ENCODE results near the gene DOCK9.

Gene DOCK9

GRCh38 chr13:98942997-98943396 lies 34.9 kb downstream of the DOCK9 start:
- Histone ChIP-seq H2AFZ (ENCODE audit: insufficient read depth, low read length, poor library complexity) (no peak overlapping the region), H3K79me2 (ENCODE audit: control insufficient read depth, insufficient read depth, low read length, poor library complexity) (peaks cover 4% of the 10 kb centered on the region), H4K8ac (ENCODE audit: low read depth, low read length) (no peak overlapping the region), H3K23ac (ENCODE audit: low read length) (no peak overlapping the region), H3K27ac (ENCODE audit: low read depth, low read length) (no peak overlapping the region), H3K4ac (ENCODE audit: low read depth, low read length) (no peak overlapping the region), H4K12ac (ENCODE audit: low read depth, low read length) (no peak overlapping the region), H3K27me3 (ENCODE audit: insufficient read depth, low read length) (no peaks in the 10 kb centered on the region), H3K4me2 (ENCODE audit: low read length) (no peak overlapping the region), H3K79me1 (ENCODE audit: low read length) (peaks cover 11% of the 10 kb centered on the region), H3K4me3 (ENCODE audit: low read depth, low read length) (no peak overlapping the region), H2BK120ac (ENCODE audit: insufficient read depth, low read length, poor library complexity) (no peak overlapping the region), H3K36me3 (ENCODE audit: control insufficient read depth in 1 of 2, insufficient read depth in 2 of 2, low read length in 2 of 2) (no peaks in the 10 kb centered on the region), H2AK5ac (ENCODE audit: low read length) (no peak overlapping the region), H3K9me3 (ENCODE audit: insufficient read depth, low read depth, low read length) (peaks cover 2% of the 10 kb centered on the region), H4K91ac (ENCODE audit: low read depth, low read length) (no peak overlapping the region), H2BK5ac (ENCODE audit: low read depth, low read length, poor library complexity) (no peak overlapping the region), H3K4me1 (ENCODE audit: control insufficient read depth in 1 of 2, insufficient read depth in 2 of 2, low read length in 2 of 2) (peaks cover 14 to 18% of the 10 kb centered on the region in 2 experiments), H3K9ac (ENCODE audit: low read length) (no peak overlapping the region), H3K14ac (ENCODE audit: low read length) (no peak overlapping the region), H3K18ac (ENCODE audit: low read length) (no peak overlapping the region), H2BK12ac (ENCODE audit: low read length) (no peak overlapping the region)
- no peak for DNase-seq
- WGBS (ENCODE audit: extremely low coverage, insufficient coverage, insufficient read length): no CpG with 5 or more reads among the region's 3 CpGs

- Histone ChIP-seq H4K12ac (ENCODE audit: low read depth, low read length) (no peak overlapping the region), H3K79me2 (ENCODE audit: control insufficient read depth, insufficient read depth, low read length, poor library complexity) (peaks cover 4% of the 10 kb centered on the region), H3K4me3 (ENCODE audit: low read depth, low read length) (no peak overlapping the region), H3K27me3 (ENCODE audit: insufficient read depth, low read length) (no peaks in the 10 kb centered on the region), H3K18ac (ENCODE audit: low read length) (no peak overlapping the region), H2BK12ac (ENCODE audit: low read length) (no peak overlapping the region), H2BK5ac (ENCODE audit: low read depth, low read length, poor library complexity) (no peak overlapping the region), H3K79me1 (ENCODE audit: low read length) (peaks cover 11% of the 10 kb centered on the region), H2AK5ac (ENCODE audit: low read length) (no peak overlapping the region), H3K4me2 (ENCODE audit: low read length) (no peak overlapping the region), H3K14ac (ENCODE audit: low read length) (no peak overlapping the region), H3K4me1 (ENCODE audit: control insufficient read depth in 1 of 2, insufficient read depth in 2 of 2, low read length in 2 of 2) (peaks cover 14 to 18% of the 10 kb centered on the region in 2 experiments), H3K23ac (ENCODE audit: low read length) (no peak overlapping the region), H2AFZ (ENCODE audit: insufficient read depth, low read length, poor library complexity) (no peak overlapping the region), H4K91ac (ENCODE audit: low read depth, low read length) (no peak overlapping the region), H3K9me3 (ENCODE audit: insufficient read depth, low read depth, low read length) (peaks cover 2% of the 10 kb centered on the region), H4K8ac (ENCODE audit: low read depth, low read length) (no peak overlapping the region), H3K27ac (ENCODE audit: low read depth, low read length) (no peak overlapping the region), H3K9ac (ENCODE audit: low read length) (no peak overlapping the region), H3K4ac (ENCODE audit: low read depth, low read length) (no peak overlapping the region), H2BK120ac (ENCODE audit: insufficient read depth, low read length, poor library complexity) (no peak overlapping the region), H3K36me3 (ENCODE audit: control insufficient read depth in 1 of 2, insufficient read depth in 2 of 2, low read length in 2 of 2) (no peaks in the 10 kb centered on the region)
- DNase-seq: no peak
- WGBS (ENCODE audit: extremely low coverage, insufficient coverage, insufficient read length): no CpG with 5 or more reads among the region's 7 CpGs
These were observed 35.4 kb downstream of the DOCK9 start for GRCh38 chr13:98942485-98942884.

- H3K27me3 ChIP-seq (ENCODE audit: insufficient read depth, low read length): no peaks in the 10 kb centered on the region
- no peak overlapping the region for H2AK5ac ChIP-seq (ENCODE audit: low read length)
- H3K4me1 ChIP-seq (ENCODE audit: control insufficient read depth in 1 of 2, insufficient read depth in 2 of 2, low read length in 2 of 2): peaks cover 11 to 14% of the 10 kb centered on the region in 2 experiments
- no peak overlapping the region for H4K91ac ChIP-seq (ENCODE audit: low read depth, low read length)
- no peak overlapping the region for H3K4me3 ChIP-seq (ENCODE audit: low read depth, low read length)
- no peak overlapping the region for H3K27ac ChIP-seq (ENCODE audit: low read depth, low read length)
- H3K4ac ChIP-seq (ENCODE audit: low read depth, low read length): no peak overlapping the region
- peaks cover 2% of the 10 kb centered on the region for H3K79me2 ChIP-seq (ENCODE audit: control insufficient read depth, insufficient read depth, low read length, poor library complexity)
- DNase-seq: no peak
- no peak overlapping the region for H4K8ac ChIP-seq (ENCODE audit: low read depth, low read length)
- no peak overlapping the region for H3K14ac ChIP-seq (ENCODE audit: low read length)
- no CpG with 5 or more reads among the region's 4 CpGs for WGBS (ENCODE audit: extremely low coverage, insufficient coverage, insufficient read length)
- peaks cover 7% of the 10 kb centered on the region for H3K79me1 ChIP-seq (ENCODE audit: low read length)
- H3K9ac ChIP-seq (ENCODE audit: low read length): no peak overlapping the region
- no peak overlapping the region for H4K12ac ChIP-seq (ENCODE audit: low read depth, low read length)
- H3K23ac ChIP-seq (ENCODE audit: low read length): no peak overlapping the region
- H3K9me3 ChIP-seq (ENCODE audit: insufficient read depth, low read depth, low read length): peaks cover 2% of the 10 kb centered on the region
- H2BK5ac ChIP-seq (ENCODE audit: low read depth, low read length, poor library complexity): no peak overlapping the region
- H2BK120ac ChIP-seq (ENCODE audit: insufficient read depth, low read length, poor library complexity): no peak overlapping the region
- no peak overlapping the region for H3K18ac ChIP-seq (ENCODE audit: low read length)
- H2AFZ ChIP-seq (ENCODE audit: insufficient read depth, low read length, poor library complexity): no peak overlapping the region
- no peak overlapping the region for H2BK12ac ChIP-seq (ENCODE audit: low read length)
- H3K36me3 ChIP-seq (ENCODE audit: control insufficient read depth in 1 of 2, insufficient read depth in 2 of 2, low read length in 2 of 2): no peaks in the 10 kb centered on the region
- no peak overlapping the region for H3K4me2 ChIP-seq (ENCODE audit: low read length)
These were observed 36.3 kb downstream of the DOCK9 start for GRCh38 chr13:98941536-98941935.

- no peak overlapping the region for H3K14ac ChIP-seq (ENCODE audit: low read length)
- no peak overlapping the region for H3K27ac ChIP-seq (ENCODE audit: low read depth, low read length)
- no peak overlapping the region for H3K9ac ChIP-seq (ENCODE audit: low read length)
- no peak overlapping the region for H2BK12ac ChIP-seq (ENCODE audit: low read length)
- H3K79me1 ChIP-seq (ENCODE audit: low read length): peaks cover 3% of the 10 kb centered on the region
- no peak overlapping the region for H3K4me3 ChIP-seq (ENCODE audit: low read depth, low read length)
- H2BK5ac ChIP-seq (ENCODE audit: low read depth, low read length, poor library complexity): no peak overlapping the region
- peaks cover 2% of the 10 kb centered on the region for H3K9me3 ChIP-seq (ENCODE audit: insufficient read depth, low read depth, low read length)
- H3K4me1 ChIP-seq (ENCODE audit: control insufficient read depth in 1 of 2, insufficient read depth in 2 of 2, low read length in 2 of 2): peaks cover 9 to 10% of the 10 kb centered on the region in 2 experiments
- no peak overlapping the region for H3K18ac ChIP-seq (ENCODE audit: low read length)
- no peak overlapping the region for H4K8ac ChIP-seq (ENCODE audit: low read depth, low read length)
- no peak overlapping the region for H4K12ac ChIP-seq (ENCODE audit: low read depth, low read length)
- H3K4ac ChIP-seq (ENCODE audit: low read depth, low read length): no peak overlapping the region
- no peaks in the 10 kb centered on the region for H3K27me3 ChIP-seq (ENCODE audit: insufficient read depth, low read length)
- no peak overlapping the region for H2AFZ ChIP-seq (ENCODE audit: insufficient read depth, low read length, poor library complexity)
- H3K36me3 ChIP-seq (ENCODE audit: control insufficient read depth in 1 of 2, insufficient read depth in 2 of 2, low read length in 2 of 2): no peaks in the 10 kb centered on the region
- DNase-seq: no peak
- no peak overlapping the region for H3K23ac ChIP-seq (ENCODE audit: low read length)
- no peak overlapping the region for H2AK5ac ChIP-seq (ENCODE audit: low read length)
- peaks cover 2% of the 10 kb centered on the region for H3K79me2 ChIP-seq (ENCODE audit: control insufficient read depth, insufficient read depth, low read length, poor library complexity)
- no peak overlapping the region for H3K4me2 ChIP-seq (ENCODE audit: low read length)
- no peak overlapping the region for H2BK120ac ChIP-seq (ENCODE audit: insufficient read depth, low read length, poor library complexity)
- no peak overlapping the region for H4K91ac ChIP-seq (ENCODE audit: low read depth, low read length)
- WGBS (ENCODE audit: extremely low coverage, insufficient coverage, insufficient read length): no CpG with 5 or more reads among the region's 5 CpGs
These were observed 36.7 kb downstream of the DOCK9 start for GRCh38 chr13:98941126-98941525.

Data from trophoblast cell (in vitro differentiated cells and primary cell).